Stimulated activated CD8-positive, alpha-beta memory T cell treated with anti-CD3 and anti-CD28 coated beads, Interleukin-12 subunit alpha, Interleukin-12 subunit beta, amount 100 ng/mL, for 4 hours (primary cell): ENCODE results near the gene CTSH.
A peak's percentile ranks its signal among the peaks of the same experiment; 100 is the strongest.

ENCODE experiments used
- DNase-seq: peaks from one replicate; pipeline ENCODE4 v3.0.0-alpha.2; 2020; ENCODE audit warnings: low read depth

The CTSH gene, protein sequence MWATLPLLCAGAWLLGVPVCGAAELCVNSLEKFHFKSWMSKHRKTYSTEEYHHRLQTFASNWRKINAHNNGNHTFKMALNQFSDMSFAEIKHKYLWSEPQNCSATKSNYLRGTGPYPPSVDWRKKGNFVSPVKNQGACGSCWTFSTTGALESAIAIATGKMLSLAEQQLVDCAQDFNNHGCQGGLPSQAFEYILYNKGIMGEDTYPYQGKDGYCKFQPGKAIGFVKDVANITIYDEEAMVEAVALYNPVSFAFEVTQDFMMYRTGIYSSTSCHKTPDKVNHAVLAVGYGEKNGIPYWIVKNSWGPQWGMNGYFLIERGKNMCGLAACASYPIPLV

DNA sequence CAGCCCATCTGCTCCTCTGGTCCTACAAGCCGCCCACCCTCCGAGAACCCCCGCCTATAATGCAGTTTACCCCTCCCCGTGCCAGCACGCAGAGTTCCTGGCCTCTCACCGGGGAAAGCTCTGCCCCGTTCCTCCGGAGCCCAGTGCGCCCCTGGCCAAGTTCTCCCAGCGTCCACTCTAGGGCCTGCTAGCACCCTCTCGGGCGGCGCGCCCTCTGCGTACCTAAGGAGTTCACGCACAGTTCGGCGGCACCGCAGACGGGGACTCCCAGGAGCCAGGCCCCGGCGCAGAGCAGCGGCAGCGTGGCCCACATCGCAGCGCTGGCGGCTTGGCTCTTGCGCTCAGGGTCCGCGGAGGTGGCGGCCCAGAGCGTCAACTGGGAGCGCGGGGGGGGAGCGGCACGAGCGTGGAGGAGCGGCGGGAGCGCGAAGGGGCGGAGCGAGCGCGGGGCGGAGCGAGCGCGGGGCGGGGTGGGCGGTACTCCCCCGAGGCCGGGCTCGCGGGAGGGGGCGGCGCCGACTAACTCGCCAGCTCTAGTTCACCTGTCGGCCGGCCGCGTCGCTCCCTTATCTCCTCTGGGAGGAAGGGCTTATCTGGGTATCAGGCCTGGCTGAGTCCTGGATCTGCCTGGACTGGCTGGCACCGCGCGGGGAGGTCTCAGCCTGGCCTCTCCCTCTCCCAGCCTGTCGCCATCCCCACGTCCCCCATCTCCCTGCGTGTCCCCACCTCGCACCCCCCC, at the start of gene CTSH:
Gene CTSH, minus strand, starts transcription at position 378 of the 739 bp plus-strand sequence. Its CDS starts 65 bp downstream, at position 313.
- peak; percentile 59 for DNase-seq

DNA sequence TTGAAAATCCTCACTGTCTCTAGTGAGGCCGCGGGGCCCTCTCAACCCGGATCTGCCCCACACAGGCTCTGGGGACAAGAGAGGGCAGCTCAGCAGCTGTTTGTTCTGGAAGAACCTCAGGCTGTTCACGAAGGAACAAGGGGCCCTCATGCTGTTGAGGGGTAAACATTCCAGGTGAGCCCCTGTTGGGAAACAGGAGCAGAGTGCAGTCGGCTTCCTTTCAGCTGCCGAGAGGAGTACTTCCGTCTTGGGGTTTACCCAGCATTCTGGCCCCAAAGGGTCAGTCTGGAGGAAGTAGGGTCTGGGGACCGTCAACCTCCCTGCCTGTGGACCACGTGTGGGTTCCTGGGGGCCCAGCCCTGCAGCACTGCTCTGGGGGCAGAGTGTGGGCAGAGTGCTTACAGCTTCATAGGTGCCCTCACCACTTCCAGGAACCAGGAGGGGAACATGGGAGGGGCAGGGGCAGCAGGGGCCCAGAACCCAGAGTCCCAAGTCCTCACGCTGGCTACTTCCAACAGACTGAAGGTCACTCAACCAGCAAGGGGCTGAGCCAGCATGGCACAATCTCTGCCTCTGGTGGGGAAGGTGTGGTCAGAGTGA, 49.2 kb upstream of the CTSH start:
- no peak for DNase-seq

DNA sequence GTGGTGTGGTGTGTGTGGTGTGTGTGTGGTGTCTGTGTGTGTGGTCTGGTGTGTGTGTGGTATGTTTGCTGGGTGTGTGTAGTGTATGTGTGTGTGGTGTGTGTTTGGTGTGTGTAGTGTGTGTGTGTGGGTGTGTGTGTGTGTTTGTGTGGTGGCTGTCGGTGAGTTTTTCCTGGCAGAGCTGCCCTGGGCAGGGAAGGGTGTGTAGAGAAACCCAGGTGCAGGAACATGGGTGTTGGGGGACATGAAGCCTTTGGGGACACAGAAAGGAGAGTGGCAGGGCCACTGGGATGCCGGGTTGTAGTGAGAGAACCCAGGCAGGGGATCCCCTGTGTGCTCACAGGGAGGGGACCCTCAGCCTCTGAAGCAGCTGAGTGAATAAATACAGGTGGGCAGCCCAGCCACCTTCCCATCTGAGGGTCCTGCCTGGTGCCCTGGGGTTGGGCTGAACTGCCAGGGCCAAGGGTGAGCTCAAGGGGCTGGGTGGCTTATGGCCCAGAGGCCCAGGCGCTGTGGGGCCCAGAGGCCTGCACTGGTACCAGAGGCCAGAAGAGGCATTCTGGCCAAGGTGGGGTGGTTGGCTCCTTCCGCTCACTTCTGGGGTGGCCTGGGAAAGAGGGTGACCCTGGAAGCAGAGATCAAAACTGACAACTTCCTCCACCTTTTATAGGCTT, 48.5 kb upstream of the CTSH start:
- no peak for DNase-seq

DNA sequence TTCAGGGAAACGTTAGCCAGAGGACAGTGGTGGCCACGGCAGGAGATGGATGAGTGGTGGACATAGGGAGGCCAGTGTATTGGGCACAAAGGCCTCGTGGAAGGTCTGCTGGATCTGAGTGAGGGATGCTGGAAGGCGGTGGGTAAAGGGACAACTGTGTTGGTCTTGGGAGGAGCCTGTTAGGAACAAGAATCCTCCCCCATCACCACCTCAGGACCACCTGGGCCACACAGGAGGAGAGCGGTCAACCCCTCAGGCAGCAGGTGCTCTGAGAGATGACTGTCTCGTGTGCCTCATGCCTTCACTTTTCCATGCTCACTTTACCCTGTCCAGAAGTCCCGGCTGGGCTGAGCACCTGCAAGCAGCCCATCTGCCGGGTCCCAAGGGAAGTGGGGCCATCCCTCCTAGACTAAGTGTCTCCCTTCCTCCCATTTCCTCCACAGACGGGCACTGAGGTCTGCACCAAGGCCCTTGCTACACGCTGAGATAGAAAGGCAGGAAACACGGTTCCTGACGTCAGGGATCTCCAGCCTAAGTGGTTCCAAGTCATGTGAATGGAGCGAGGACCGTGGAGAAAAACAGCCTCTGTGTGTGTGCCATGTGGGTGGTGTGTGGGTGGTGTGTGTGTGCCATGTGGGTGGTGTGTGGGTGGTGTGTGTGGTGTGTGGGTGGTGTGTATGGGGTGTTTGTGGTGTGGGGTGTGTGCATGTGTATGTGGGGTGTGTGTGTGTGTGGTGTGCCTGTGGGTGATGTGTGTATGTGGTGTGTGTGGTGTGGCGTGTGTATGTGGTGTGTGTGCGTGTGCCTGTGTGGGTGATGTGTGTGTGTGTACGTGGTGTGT, 47.8 kb upstream of the CTSH start:
- DNase-seq = no peak

DNA sequence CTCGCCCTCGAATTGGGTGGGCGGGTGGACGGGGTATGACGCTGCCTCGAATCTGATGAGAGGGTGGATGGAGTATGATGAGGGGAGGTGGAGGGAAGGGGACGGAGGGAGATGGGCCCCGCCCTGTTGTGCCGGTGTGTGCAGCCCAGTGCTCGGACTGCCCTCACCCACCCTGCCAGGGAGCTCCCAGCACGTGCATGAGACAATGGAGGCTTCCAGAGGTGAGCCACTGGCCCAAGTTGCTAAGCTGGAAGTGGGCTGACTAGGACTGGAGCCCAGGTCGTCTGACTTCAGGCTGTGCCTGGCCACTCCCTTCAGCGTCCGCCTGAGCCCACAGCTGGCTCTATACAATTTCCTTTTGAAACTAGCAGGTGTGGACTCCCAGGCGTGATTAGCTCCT, 47.0 kb upstream of the CTSH start:
- no peak for DNase-seq

DNA sequence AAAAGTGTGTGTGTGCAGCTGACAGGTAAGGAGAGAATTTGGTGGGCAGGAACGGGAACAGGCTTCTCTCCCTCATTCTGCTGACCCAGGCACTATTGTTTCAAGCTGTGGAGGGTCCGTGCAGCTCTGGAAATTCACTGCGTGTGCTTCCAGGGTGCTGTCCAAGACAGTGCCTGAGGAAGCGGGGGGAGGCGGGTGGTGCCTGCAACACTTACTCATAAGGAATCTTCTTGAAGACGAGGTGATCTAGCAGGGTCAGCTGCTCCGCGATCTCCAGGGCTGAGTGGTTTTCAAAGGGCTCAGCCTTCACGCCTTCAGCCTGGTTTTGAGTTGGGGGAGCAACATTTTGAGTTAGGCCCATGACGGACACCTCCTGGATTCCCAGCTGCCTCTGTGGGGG, 46.6 kb upstream of the CTSH start:
- no peak for DNase-seq

DNA sequence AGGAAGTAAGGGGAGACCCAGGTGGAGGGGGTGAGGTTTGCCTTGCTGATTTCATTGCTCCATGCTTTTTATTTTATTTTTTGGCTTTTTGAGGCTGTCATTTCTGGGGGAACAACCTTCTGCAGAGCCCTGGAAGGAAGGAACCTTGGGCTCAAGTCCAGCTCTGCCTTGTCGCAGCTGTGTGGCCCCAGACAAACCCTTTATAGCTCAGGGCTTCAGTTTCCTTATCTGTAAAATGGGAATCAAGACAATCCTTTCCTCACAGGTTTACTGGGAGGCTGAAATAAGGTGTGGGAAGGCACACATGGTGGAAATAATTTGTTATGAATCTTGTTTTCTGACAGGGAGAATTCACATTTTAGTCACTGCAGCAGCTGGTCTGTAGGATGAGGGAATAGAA, 45.4 kb upstream of the CTSH start:
- DNase-seq = no peak

DNA sequence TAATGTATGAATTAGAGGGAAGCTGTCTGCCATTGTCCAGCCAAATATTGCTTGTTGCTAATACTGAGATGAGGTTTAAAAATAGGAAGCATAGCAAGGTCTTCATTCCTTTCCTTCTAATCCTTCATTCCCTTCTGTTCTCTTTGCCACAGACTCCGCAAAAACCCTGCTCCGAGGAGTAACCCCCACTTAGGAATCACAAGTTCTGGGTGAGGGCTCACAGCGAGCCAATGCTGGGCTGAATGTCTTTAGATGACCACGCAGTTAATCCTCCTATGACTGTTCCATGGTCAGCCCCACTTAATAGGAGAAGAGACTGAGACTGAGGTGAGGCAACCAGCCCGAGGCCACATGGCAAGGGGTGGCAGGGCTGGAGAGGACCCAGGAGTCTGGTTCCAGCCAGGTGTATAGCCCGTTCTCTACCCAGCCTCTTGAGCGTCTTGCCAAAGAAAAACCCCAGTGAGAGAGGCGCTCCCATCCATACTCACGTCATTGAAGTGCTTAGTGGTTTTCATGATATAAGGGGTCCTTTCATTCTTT, 44.9 kb upstream of the CTSH start:
- DNase-seq = no peak

DNA sequence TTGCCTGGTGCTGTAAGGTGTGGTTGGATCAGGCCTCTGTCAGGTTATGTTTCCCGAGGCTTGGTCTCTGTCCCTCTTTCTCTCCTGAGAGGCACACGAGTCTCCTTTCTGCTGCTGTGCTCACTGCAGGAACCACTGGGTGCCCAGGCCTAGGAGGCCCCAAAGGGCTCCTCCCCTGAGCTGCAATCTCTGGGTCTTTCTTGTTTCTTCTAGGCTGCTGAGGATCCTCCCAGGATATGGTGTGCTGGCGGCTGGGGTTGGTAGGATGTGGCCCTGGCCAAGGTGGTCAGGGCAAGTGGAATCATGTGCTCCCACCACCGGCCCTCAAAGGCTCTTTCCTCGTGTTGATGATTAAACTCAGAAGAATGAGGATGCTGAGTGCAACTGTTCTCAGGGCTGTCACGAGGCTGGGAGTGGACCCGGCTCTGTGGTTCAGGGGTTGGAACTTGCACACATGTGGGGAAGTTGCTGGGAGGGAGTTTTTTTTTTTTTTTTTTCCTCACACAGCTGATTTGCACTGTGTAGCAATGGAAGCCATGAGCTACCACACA, 43.6 kb upstream of the CTSH start:
- DNase-seq = no peak

DNA sequence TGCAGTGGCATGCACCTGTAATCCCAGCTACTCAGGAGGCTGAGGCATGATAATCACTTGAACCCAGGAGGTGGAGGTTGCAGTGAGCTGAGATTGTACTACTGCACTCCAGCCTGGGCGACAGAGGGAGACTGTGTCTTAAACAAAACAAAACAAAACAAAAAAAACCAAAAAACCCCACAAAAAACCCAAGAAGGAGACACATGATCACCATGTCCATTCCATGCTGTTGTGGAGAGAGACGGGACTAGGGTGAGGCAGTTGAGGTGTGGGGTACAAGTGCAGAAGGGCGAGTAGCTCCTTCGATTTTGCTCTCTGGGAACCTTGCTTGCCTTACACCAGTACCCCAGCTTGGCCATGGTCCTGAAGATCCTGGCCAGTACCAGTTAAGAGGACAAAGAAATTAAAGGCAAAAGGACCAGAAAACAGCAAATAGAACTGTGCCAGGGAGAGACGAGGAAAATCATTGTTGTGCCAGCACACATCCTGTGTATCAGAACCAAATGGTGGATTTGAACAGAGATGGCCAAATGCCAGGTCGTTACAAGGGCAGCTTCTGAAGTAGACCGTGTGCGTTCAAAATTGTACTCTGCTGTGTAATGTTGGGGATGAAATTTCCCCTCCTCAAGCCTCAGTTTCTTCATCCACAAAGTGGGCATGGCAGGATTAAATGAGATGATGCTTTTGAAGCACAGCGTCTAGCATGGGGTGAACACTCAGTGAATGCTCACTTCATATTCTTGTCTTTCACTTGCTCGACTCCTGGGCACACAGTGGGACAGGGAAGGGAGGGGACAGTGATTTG, 42.9 kb upstream of the CTSH start:
- DNase-seq = no peak

DNA sequence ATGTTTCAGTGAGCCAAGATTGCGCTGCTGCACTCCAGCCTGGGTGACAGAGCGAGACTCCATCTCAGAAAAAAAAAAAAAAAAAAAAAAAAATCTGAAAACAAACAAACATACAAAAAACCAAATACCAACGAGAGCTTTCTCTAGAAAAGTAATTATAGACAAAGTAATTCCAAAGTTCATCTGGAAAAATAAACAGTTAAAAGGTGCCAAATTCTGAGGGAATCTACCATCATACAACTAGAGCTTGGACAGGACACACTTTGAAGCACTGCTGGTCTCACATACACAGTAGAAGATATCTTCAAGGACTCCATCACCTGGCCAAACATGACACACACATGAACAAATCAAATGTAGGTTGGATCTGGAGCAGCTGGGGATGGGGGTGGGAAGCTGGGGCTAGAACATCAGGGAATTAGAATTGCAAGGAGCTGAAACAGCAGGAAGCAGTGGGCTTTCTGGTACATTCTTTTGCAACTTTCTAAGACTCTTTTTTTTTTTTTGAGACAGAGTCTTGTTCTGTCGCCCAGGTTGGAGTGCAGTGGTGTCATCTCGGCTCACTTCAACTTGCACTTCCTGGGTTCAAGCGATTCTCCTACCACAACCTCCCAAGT, 41.1 kb upstream of the CTSH start:
- DNase-seq = no peak

DNA sequence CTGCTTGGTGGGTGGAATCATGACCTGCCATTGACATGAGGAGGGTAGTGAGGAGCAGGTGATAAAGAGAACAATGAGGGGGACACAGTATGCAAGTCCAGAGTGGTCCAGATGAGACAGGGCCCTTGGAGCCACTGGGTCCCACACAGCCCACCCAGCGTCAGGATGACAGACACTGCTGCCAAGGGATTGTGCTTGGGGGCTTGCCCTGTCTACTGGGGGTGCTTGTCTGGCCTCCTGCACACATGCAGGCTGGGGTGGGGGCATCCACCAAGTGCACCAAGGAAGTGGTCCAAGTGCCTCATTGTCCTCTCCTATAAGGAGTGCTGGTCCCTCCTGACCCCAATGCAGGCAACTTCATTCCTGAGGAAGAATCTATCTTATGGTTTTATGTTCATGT, 39.2 kb upstream of the CTSH start:
- no peak for DNase-seq

DNA sequence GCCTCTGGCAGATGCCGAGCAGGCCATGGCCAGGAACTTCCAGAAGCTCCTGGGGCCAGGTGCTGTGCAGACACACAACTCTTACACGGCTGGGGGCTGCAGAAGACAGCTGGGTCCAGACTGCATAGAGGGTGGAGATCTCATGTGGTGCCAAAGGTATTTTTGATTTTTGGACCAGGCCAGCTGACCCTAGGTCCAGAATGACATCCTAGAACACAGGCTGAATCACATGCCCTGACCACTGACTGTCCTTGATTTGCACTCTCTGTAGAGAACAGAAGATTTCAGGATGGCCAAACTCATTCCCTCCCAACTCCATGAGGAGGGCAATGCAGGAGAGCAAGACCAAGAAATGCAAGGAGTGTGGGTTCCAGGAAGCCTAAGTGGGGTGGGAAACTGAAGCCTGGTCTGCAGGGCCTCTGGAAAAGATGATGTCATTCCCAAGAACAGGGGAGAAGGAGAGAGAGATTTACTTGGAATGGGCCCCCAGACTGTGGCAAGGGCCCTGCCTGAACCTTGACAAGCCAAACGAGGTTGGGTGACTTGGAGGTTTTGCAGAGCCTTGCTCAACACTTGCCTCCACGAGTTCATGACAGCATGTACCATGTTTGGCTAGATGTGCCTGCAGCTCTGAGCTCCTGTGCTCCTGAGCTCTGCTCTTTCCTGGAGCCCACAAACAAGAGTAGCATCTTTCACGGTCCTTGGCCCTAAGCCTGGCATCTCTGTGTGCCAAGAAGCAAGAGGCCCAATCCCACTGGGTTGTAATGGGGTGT, 38.5 kb upstream of the CTSH start:
- no peak for DNase-seq

DNA sequence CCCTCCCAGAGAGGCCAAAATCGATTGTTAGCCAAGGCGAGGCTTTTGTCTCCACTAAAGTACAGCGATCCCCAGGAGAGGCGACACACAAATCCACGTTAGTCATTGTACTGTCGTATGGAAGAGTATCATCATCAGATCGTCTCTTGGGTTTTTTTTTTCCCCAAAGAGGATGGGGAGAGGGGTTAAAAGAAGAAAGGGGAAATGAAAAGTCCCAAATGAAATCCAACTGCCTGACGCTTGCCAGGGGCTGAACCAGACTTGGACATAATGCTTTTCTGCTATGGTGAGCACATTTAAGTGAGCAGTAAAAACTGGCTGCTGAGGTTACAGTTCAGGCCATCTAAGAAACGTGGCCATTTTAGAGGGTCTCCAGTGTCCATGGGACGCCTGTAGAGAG, 37.9 kb upstream of the CTSH start:
- no peak for DNase-seq

DNA sequence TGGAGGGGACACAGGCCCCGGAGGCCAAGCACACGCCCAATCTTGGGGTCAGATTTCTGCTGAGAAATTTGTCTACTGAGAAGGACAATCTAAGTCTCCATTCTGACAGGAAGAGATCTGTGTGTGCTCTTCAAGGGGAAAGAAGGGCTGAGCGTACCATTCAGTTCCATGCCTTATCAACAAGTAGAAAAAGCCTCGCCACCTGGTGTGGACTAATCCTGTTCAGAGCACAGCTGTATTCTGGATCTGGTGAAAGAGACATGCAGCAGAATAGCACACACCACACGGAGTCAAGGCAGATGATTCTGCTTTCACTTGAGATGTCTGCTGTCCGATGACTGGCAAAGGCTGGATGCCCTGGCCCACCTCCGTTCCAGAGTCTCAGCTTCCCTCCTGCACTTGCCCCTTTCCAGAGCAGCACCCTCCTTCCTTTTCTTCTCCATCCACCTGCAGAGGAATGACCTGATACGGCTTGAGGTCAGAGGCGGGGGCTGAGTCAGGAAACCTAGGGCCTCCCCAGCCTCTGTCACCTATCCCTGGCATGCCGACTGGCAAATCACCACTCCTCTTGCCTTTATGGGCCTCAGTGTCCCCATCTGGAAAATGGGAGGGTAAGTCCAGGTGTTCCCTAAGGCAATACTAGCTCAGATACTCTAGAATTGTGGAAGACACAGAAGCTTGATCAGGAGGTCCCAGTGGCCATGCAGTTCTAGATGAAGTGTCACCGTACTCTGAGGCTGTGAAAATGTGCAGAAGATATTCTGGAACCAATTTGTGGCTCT, 36.9 kb upstream of the CTSH start:
- no peak for DNase-seq

DNA sequence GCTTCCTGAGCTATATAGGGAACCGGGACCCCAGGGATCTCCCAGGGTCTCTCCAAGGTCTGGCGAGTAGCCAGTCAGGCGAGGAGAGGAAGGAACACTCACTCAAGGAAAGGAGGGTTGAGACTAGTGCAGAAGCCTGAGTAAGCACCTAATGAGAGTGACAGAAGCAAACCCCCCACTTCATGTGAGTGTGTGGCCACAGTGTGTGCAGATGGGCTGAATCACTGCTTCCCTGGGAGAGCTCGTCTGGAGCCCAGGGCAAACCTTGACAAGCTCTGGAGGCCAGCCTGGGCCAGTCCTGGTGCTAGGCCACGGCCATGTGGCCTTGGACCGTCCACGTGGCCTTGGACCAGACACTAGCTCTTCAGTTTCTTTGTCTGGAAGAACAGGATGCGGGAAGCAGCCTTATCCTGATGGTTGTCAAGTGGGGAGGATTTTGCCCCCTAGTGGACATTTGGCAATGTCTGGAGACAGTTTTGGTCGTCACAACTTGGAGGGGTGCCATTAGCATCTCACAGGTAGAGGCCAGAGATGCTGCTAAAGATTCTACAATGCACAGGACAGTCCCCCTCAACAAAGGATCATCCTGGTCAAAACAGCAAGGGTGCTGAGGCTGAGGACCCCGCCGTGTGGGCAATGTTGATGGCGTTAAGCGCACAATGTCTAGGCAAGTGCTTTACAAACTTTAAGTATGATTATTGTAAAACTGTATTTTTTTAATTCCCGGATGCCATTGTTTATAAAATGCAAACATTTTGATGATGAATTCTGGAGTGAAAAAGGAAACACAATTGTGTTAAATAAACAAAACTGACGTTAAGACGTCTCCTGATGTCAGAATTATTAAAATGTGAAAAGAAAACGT, 34.8 kb upstream of the CTSH start:
- DNase-seq = no peak

DNA sequence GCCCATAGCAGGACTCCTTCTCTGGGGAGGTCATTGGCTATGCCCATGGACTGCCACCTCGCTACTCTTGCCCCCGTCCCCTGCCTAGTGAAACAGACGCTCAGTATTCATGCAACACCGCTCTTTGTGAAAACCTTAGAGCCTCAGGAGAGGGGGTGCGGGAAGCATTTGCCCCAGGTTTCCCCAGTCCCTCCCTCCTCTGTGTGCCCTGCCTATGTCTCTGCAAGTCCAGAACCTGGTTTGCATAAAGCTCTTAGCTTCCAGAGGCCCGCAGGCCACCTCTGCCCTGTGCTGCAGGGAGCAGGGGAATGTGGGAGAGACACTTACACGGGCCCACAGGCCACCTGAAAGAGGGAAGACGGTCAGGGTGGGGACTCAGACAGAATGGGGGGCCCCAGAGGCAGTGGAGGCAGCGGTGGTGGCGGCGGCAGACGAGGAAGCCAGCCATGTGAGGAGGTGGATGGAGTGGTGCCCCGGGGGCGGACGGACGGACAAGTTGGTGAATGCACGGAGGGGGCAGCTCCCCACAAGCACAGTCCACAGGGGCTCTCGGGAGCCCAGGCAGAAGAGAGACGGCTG, 33.8 kb upstream of the CTSH start:
- DNase-seq = no peak
